Lower leg skin (tissue), 3 donors: ENCODE measurements around the gene SHISA8.

ENCODE experiments used
- CTCF ChIP-seq, 3 donors: fragments of 450-650 bp; IDR thresholded peaks; one replicate each; pipeline ENCODE4 v1.5.1; 2016; ENCODE audit warnings: antibody characterized with exemption in 3 of 3, mild to moderate bottlenecking in 3 of 3, moderate library complexity in 2 of 3
- POLR2A ChIP-seq, 2 donors: fragments of 450-650 bp; IDR thresholded peaks; one replicate each; pipeline ENCODE4 v1.6.1; 2016 to 2017; ENCODE audit warnings: antibody characterized with exemption in 2 of 2, mild to moderate bottlenecking in 1 of 2, moderate library complexity in 1 of 2

- TF ChIP-seq CTCF (IDR thresholded peaks at IDR 0.05) (no peak), POLR2A (IDR thresholded peaks at IDR 0.05) (no peak)
These were observed 37.1 kb upstream of the SHISA8 start, which contains the start of gene SMIM45 for GRCh38 chr22:41951898-41952474.
